22Rv1 (cell line): ENCODE results near the gene NF1.

Experiments
- ZFX ChIP-seq: fragments of 450-650 bp; IDR thresholded peaks from 2 replicates; pipeline ENCODE4 v1.6.1; 2017; ENCODE audit warnings: antibody characterized with exemption, borderline replicate concordance
- TF ChIP-seq, protein P1 (sequence below): fragments of 450-650 bp; IDR thresholded peaks from 2 replicates; pipeline ENCODE4 v1.5.1; 2017; ENCODE audit warnings: mild to moderate bottlenecking

DNA sequence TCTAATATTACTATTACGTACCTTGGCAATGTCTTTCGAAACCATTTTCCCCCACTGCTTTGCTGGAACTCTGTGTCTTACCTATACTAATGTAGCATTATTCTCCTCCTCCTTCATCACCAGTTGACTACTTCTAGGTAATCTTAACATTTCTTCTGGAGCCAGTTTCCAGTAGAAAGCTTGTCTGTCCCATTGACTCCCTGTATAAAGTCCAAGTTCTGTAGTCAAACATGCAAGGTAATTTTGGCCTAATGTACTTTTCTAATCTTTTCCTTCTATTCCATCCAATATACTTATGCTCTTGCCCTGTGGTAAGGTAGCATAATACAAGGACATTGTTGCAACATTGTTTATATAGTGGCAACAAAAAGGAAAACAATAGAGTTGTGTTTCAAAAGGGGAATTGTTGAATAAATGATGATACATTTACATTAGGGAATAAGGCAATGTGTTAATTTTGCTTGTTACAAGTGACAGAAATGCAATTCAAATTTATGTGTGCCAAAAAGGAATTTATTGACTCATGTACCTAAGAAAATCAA lies 174.3 kb downstream of the NF1 start:
- TF ChIP-seq, protein P1, sequence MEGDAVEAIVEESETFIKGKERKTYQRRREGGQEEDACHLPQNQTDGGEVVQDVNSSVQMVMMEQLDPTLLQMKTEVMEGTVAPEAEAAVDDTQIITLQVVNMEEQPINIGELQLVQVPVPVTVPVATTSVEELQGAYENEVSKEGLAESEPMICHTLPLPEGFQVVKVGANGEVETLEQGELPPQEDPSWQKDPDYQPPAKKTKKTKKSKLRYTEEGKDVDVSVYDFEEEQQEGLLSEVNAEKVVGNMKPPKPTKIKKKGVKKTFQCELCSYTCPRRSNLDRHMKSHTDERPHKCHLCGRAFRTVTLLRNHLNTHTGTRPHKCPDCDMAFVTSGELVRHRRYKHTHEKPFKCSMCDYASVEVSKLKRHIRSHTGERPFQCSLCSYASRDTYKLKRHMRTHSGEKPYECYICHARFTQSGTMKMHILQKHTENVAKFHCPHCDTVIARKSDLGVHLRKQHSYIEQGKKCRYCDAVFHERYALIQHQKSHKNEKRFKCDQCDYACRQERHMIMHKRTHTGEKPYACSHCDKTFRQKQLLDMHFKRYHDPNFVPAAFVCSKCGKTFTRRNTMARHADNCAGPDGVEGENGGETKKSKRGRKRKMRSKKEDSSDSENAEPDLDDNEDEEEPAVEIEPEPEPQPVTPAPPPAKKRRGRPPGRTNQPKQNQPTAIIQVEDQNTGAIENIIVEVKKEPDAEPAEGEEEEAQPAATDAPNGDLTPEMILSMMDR = no peak
- no peak for TF ChIP-seq ZFX
